Measurements from ENCODE around the gene CARD9. TPM values are rescaled to one million over a fixed set of nuclear protein-coding genes. Genes with fewer than 3 reads are reported as not detected.

CARD9 gene
- total RNA-seq, 4 donors from 2014 or later: 2.3 to 7.4 (median 3.3) TPM

DNA sequence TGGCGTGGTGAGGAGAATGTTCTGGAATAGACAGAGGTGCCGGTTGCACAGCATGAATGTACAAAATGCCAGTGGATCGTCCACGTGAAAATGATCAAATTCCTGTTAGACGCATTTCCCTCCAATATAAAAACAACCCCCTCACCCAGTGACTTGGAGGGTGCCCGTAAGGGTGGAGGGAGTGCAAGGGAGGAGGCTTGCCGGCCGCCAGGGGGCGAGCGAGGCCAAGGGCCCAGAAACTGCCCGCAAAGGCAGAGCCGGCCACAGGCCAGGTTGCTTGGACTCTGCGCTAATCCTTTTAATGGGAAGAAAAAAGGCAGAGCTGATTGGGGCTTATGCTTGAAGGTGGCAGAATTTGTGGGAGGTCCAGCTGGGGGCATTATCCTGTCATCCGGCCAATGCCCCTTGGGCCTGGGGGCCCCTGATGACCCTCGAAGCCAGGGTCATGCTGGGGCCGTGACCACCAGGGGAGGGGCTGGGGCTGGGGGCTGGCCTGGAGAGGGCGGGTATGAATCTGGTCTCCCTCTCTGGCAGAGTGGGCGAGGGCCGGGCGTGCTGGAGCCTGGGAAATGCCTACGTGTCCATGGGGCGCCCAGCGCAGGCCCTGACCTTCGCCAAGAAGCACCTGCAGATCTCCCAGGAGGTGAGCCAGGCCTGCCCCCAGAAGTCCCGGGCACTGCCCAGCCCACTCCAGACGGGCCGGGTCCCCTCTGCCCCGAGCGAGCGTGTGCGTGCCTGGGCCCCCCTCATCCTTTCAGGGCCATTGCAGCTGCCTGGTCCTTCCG, 34.1 kb downstream of the CARD9 start:
- DNase-seq (ENCODE audit: low spot score in 2 of 2): no peak
- 79% methylated on average over 28 of the region's 32 CpGs for WGBS
- Histone ChIP-seq H3K4me3 (no peak overlapping the region), H3K27me3 (no peaks in the 10 kb centered on the region), H3K27ac (no peak overlapping the region), H3K36me3 (peaks cover 34% of the 10 kb centered on the region), H3K4me1 (peaks cover 25% of the 10 kb centered on the region), H3K9me3 (no peaks in the 10 kb centered on the region)
- TF ChIP-seq POLR2A (IDR thresholded peaks at IDR 0.05) (no peak), EP300 (IDR thresholded peaks at IDR 0.05) (no peak), POLR2AphosphoS5 (IDR thresholded peaks at IDR 0.05) (no peak)
- TF ChIP-seq, protein P1, sequence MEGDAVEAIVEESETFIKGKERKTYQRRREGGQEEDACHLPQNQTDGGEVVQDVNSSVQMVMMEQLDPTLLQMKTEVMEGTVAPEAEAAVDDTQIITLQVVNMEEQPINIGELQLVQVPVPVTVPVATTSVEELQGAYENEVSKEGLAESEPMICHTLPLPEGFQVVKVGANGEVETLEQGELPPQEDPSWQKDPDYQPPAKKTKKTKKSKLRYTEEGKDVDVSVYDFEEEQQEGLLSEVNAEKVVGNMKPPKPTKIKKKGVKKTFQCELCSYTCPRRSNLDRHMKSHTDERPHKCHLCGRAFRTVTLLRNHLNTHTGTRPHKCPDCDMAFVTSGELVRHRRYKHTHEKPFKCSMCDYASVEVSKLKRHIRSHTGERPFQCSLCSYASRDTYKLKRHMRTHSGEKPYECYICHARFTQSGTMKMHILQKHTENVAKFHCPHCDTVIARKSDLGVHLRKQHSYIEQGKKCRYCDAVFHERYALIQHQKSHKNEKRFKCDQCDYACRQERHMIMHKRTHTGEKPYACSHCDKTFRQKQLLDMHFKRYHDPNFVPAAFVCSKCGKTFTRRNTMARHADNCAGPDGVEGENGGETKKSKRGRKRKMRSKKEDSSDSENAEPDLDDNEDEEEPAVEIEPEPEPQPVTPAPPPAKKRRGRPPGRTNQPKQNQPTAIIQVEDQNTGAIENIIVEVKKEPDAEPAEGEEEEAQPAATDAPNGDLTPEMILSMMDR (IDR thresholded peaks at IDR 0.05): peak; percentile 46 to 77

DNA sequence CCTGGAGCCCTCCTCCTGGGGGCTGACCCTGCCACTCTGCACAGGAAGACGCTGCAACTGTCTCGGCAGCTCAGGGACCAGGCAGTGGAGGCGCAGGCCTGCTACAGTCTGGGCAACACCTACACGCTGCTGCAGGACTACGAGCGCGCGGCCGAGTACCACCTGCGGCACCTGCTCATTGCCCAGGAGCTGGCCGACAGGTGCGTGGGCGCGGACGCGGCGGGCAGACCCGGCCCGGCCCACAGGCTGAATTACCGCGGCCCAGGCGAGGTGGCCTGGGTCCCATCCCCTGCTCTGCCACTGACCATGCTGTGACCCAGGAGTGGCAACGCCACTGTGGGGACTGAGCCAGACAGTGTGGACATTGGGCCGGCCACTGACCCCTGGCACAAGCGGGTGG, 35.0 kb downstream of the CARD9 start:
- Histone ChIP-seq H3K4me3 (no peak overlapping the region), H3K36me3 (peaks cover 34% of the 10 kb centered on the region), H3K4me1 (peaks cover 22% of the 10 kb centered on the region), H3K9me3 (no peaks in the 10 kb centered on the region), H3K27ac (no peak overlapping the region), H3K27me3 (no peaks in the 10 kb centered on the region)
- TF ChIP-seq POLR2AphosphoS5 (IDR thresholded peaks at IDR 0.05): no peak
- no peak for TF ChIP-seq POLR2A (IDR thresholded peaks at IDR 0.05)
- TF ChIP-seq EP300 (IDR thresholded peaks at IDR 0.05): no peak
- no peak for DNase-seq (ENCODE audit: low spot score in 2 of 2)
- no CpG with 5 or more reads among the region's 25 CpGs for WGBS

DNA sequence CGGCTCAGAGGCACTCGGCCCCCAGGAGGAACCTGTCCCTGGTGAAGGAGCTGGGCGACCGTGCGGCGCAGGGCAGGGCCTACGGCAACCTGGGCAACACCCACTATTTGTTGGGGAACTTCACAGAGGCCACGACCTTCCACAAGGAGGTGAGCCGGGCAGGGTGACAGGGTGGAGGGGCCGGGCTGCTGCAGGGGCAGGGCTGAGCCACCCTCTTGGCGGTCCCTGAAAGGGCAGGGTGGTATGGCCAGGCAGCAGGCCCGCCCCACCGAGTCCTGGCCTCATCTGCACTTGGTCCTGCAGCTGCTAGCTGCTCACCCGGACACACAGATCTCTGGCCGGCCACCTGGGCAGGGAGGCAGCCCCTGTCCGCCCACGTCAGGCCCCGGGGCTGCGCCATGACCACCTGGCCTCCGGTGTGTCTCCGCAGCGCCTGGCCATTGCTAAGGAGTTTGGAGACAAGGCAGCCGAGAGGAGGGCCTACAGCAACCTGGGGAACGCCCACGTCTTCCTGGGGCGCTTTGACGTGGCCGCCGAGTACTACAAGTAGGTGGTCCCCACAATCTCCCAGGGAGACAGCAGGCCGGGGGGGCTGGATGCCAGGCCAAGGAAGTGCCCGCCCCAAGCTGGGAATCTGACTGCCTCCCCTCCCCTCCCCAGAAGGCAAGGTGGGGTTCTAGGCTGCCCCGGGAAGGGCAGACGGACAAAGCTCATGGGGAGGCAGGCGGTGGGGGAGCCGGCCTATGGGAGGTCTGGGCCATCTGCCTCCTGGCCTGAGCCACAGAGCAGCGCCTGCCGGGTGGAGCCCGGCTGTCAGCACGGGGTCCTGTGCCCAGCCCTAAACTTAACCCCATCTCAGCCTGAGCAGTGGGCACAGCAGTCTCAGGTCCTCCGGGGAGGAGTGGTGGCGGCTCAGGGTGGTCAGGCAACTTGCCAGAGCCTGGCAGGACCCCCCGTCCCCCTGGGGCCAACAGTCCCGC, 35.8 kb downstream of the CARD9 start:
- H3K9me3 ChIP-seq: no peaks in the 10 kb centered on the region

DNA sequence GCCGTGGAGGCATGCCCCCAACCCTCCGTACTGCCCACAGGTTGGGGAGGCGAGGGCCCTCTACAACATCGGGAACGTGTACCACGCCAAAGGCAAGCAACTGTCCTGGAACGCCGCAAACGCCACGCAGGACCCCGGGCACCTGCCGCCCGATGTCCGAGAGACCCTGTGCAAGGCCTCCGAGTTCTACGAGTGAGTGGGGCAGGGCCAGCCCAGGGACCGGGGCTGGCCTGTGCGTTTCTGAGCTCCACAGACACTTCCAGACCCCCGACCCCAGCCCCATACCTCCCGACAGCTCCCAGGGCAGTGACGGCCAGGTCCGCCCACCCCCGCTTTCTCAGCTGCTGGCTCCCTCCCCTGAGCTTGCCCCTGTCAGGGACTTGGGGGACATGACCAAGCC, 36.6 kb downstream of the CARD9 start:
- TF ChIP-seq EP300 (IDR thresholded peaks at IDR 0.05) (no peak), POLR2AphosphoS5 (IDR thresholded peaks at IDR 0.05) (no peak), POLR2A (IDR thresholded peaks at IDR 0.05) (no peak)
- TF ChIP-seq, protein P1 (IDR thresholded peaks at IDR 0.05): no peak
- 93% methylated on average over 12 of the region's 23 CpGs for WGBS
- H3K27me3 ChIP-seq: no peaks in the 10 kb centered on the region
- peaks cover 6% of the 10 kb centered on the region for H3K4me1 ChIP-seq
- no peak for DNase-seq (ENCODE audit: low spot score in 2 of 2)
- H3K9me3 ChIP-seq: no peaks in the 10 kb centered on the region
- no peak overlapping the region for H3K27ac ChIP-seq
- H3K36me3 ChIP-seq: peaks cover 34% of the 10 kb centered on the region
- no peak overlapping the region for H3K4me3 ChIP-seq

More for the DNA sequence above, 35.8 kb downstream of the CARD9 start:
- TF ChIP-seq EP300 (IDR thresholded peaks at IDR 0.05) (no peak), POLR2AphosphoS5 (IDR thresholded peaks at IDR 0.05) (no peak), POLR2A (IDR thresholded peaks at IDR 0.05) (no peak)
- TF ChIP-seq, protein P1 (IDR thresholded peaks at IDR 0.05): no peak
- Histone ChIP-seq H3K4me1 (peaks cover 14% of the 10 kb centered on the region), H3K36me3 (peaks cover 34% of the 10 kb centered on the region), H3K27me3 (no peaks in the 10 kb centered on the region), H3K4me3 (no peak overlapping the region), H3K27ac (no peak overlapping the region)
- DNase-seq (ENCODE audit: low spot score in 2 of 2): no peak
- WGBS: 100% methylated on average over 3 of the region's 43 CpGs

GRCh38 chr9:136336156-136336870, 37.2 kb downstream of the CARD9 start:
- TF ChIP-seq POLR2A (IDR thresholded peaks at IDR 0.05): no peak
- TF ChIP-seq, protein P1 (IDR thresholded peaks at IDR 0.05): no peak
- TF ChIP-seq EP300 (IDR thresholded peaks at IDR 0.05): no peak
- TF ChIP-seq POLR2AphosphoS5 (IDR thresholded peaks at IDR 0.05): no peak
- Histone ChIP-seq H3K4me1 (peaks cover 4% of the 10 kb centered on the region), H3K27me3 (no peaks in the 10 kb centered on the region), H3K27ac (no peak overlapping the region), H3K4me3 (no peak overlapping the region), H3K9me3 (no peaks in the 10 kb centered on the region), H3K36me3 (peaks cover 34% of the 10 kb centered on the region)
- WGBS: 92% methylated on average over 16 of the region's 30 CpGs
- no peak for DNase-seq (ENCODE audit: low spot score in 2 of 2)

Data from suprapubic skin (tissue), 4 donors.